ENCODE data around the gene STK39.

GRCh38 chr2:168272225-168272624 lies 24.8 kb upstream of the STK39 start:
- TF ChIP-seq CTCF (IDR thresholded peaks at IDR 0.05) (no peak), POLR2A (IDR thresholded peaks at IDR 0.05) (no peak)
